ENCODE data around the gene TOX3.

Gene TOX3

DNA sequence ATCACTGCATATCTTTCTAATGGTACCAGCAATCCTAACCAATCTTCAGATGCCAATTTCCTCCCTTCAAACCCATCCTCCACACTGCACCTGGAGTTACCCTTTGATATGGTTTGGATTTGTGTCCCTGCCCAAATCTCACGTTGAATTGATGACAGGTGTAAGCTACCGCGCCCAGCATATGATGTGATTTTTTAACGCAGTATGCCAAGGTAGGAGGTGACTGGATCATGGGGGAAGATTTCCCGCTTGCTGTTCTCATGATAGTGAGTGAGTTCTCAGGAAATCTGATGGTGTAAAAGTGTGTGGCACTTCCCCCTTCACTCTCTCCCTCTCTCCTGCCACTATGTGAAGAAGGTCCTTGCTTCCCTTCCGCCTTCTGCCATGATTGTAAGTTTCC lies 57.0 kb downstream of the TOX3 start:
- no peak for DNase-seq

DNA sequence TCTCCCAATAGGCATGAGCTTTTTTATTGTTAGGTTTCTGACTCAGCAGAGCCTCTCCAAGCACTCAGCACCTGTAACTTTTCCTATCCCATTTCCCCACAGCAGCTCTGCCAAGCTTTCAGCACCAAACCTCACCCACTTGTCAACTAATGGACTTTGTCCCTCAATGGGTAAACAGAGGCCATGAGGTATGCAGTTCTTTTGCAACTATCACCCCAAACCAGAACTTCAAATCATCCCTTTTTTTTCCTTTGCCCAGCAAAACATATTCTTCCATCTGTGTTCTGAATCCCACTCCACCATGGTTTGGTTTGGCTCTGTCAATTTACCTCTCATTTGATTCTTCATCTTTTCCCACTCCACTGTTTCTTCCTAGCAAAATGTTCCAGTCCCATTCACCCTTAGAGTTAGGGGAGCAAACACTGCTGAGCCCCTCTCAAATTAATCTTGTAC lies 58.1 kb downstream of the TOX3 start:
- no peak for DNase-seq

DNA sequence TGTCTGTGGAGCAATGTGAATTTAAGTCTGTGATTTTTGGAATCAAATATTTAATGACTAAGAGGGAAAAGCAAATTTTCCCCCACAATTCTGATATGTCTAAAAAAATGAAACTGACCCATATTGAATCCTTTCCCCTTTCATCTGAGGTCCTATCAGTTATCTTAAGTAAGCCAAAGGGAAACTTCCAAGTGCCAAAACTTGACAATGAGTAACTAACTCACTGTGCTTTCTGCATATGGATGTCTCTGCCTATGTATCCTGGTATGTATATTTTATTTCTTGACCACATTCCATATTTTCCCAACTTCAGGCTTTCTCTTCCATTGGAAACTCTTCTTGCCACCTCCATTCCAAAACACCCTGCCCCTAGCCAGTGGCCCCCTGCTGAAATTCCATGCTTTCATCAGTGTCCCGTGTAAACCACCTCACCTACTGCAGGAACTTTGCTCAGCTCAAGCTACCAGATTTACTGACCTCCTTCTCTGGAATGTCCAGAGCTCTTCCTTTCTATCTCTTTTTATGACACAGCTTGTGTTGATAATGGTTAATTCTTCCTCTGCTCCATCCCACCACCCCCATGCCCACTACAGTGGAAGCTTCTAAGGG lies 59.0 kb downstream of the TOX3 start:
- no peak for DNase-seq

DNA sequence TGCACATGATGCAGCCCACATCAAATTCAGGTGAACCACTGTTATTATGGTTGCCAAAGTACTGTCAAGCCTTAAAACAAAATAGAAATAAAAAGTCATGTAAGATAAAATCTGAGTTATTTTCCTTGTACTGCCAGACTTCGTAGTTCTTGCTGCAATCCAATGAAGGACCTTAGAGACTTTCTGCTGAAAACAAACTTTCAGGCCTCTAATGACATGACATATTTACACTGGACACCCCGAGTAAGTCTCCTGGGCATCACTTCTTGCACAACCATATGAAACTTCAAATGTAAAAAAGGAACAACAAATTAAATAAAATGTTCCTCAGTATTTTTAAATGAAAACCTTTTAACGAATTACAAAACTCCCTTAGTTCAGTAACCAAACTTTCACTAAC lies 66.7 kb downstream of the TOX3 start:
- DNase-seq = no peak

DNA sequence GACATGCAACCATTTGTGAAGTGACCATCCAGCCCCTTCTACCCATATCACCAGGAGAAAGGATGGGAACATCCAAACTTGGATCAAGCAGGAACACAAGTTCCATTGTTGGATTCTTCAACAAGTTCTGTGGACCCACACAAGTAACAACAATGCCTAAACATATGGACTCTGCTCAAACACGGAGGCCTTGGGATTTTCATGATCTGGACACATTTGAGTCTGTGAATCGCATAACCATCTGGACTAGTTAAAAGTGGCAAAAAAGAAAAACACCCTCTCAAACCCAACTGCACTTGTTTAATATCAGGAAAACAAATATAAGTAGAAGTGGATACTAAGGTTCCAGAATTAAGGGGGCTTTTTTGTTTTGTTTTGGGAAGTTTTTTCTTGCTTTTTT lies 70.8 kb downstream of the TOX3 start:
- DNase-seq = no peak

DNA sequence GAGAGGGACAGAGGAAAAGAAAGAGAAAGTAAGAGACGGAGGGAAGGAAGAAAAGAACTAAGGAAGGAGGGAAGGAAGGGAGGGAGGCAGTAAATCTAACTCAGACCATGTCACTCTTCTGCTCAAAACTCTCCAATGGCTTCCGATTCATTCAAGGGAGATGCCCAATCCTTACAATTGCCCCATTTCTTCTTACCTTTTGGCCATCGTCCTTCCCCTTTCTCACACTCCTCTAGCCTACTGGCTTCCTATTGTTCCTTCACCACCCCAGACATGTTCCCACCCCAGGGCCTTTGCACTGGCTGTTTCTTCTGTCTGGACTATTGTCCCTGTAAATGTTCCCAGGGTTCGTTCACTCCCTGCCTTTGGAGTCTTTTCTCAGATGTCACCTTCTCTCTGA lies 72.3 kb downstream of the TOX3 start:
- DNase-seq = no peak

DNA sequence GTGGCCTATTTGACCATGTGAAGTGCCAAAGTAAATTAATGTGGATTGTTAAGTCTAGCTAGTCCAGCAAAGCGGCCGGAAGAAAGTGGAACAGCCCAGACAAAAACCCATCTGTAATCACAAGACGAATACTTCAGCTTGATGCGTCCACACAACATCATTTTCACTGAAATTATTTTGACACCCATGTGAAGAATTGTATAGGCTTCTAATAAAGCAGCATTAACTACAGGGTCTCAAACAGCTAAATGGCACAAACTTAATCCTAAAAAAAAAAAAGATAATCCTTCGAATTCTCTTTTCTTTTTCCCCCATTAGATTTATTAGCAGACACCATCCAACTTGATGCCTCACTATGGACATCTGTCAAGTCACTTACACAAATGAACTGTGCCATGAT lies 73.8 kb downstream of the TOX3 start:
- no peak for DNase-seq

DNA sequence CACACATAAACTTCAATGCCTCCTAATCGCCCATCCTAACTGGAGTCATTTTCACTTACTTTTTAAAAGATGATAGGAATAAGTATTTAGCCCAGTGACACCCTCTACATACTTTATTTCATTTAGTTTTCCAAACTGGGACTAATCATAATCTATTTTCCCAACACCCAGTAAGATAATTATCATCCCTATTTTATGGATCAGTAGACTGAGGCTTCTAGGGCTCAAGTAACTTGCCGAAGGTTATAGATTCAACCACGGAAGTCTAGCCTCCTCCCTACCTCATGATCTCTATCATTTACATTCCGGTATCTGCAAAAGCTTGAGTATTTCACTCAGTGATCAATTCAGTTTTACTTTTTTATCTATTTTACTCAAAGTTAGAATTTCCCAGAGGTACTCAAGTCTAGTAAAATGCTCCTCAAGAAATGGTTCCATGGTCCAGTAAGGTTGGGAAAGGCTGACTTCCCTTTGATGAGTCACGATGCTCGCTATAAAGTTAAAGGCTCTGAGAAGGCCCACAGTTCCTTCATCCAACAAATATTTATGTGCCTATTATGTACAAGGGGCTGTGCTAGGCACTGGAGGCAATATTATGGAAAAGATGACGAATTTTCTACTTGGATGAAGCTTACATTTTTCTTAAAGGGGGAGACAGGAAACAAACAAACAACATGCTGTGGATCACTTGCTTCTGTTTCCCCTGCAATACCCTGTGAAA lies 75.1 kb downstream of the TOX3 start:
- DNase-seq = no peak

DNA sequence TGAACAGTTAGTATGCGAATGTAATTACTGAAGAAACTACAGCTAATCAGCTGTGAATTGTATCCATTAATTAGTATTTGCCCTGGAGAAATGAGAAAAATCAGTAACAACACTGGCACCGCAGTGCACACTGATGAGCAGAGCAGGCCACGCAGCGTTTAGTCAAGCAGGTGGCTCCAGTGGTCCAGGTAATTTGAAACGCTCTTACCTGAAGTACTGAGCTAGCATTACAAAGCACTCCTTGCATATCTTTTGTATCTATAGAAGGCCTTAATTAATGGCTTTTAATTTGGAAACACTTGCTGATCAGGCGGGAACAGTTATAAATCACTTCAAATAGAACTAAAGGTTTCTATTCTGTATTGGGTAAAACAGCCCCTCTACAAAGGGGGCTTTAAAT lies 76.4 kb downstream of the TOX3 start:
- no peak for DNase-seq

DNA sequence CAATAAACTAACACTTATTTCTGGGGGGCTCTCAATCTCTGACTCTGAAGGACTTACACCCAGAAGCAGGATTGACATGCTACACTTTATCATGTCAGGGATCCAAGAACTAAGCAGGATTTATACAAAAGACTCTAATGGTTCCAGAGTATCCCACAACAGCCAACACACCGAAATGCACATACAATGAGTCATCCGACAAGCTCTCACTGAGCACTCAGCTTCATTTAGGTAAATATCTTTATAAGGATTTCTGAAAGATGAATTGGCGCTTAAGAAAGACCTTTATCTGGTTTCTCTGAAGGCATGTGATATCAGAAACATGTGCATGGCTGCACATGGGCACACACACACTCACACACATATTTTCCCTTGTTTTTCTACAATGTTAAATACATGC lies 77.2 kb downstream of the TOX3 start:
- no peak for DNase-seq

DNA sequence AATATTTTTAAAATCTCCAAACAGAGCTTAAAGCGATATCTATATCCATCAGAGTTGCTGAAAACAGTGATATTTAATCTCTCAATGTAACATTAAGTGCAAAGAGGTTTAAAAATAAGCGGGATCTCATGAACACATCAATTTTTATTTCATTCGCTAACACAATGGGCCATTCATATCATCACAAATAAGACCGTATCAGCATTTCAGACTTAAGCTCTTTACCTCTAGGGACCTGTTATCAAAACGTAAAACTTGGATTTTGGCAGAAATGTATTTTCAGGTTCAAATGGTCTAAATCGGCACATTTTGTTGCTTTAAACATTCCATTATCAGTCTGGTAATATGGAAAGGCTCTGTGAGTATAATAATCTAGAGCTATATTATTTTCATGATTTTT lies 77.9 kb downstream of the TOX3 start:
- no peak for DNase-seq

DNA sequence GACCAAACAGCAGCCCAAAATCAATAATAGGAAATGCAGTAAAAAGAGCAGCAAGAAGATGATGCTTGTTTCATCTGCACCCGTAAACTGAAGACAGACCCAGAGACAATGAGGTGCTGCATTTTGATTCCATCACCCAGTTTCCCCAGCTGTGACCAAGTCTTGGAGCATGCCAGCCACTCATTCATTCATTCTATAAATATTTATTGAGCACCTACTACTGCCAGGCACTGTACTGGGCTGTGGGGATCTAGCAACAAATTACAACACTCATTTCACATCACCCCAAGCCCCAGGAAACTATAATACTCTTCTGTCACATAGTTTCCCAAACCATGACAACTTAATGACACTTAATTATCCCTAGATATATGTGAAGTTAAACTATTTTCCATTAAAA lies 79.2 kb downstream of the TOX3 start:
- DNase-seq = no peak

DNA sequence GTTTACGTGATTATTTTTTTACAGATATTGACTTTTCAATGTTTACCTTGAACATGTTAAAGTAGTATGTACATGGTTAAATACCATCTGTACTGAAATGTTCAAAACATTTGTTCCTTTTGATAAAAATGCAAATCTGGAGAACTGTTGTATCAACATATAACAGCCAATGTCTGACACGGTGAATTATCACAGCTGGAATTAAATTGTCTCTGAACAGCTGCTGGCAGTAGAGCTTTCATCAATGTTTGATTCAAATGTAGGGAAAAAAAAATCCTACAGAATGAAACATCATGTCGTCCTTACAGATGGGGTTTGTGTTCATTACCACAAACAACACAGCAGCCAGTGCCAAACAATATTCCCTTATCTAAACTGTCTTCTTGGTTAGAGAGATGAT lies 79.9 kb downstream of the TOX3 start:
- no peak for DNase-seq

DNA sequence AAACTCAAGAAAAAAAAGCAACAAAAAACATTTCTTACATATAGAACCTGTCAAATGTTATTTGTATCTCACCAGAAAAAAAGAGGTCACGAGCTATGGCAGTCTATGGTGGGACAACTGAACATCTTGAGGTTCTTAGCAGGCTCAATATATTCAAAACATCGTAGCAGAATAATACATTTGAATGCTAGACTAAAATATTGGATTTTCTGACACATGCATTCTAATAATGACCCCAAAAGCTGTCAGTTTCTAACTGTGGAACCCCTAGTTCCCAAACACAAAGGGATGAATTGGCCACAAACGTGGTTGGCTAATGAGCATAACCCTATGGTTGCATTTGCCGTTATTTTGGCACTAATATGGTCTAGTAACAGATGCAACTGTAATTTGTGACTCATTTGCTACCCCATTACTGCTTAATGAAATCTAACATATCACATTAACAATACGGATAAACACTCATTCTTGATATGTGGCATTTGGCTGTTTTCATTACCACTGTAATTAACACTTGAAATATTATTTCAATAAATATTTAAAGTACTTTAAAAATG lies 81.2 kb downstream of the TOX3 start:
- no peak for DNase-seq

DNA sequence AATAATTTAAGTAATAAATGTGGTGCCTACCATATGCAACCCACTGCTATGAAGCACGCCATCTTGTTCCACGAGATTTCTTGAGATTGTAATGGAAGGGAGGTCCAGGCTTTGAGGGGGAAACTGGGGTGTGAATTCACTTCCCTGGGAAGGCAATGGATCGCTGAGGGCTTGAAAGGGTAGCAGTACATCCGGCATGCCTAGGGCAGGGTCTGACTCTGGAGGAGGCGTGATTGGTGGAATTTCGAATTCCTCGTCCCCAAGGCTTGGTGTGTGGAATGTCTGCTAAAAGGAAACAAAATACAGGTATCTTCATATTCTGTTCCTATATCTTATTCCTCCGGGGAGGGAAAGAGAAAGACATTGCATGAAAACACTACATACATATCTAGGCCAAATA lies 83.0 kb downstream of the TOX3 start:
- DNase-seq = no peak

DNA sequence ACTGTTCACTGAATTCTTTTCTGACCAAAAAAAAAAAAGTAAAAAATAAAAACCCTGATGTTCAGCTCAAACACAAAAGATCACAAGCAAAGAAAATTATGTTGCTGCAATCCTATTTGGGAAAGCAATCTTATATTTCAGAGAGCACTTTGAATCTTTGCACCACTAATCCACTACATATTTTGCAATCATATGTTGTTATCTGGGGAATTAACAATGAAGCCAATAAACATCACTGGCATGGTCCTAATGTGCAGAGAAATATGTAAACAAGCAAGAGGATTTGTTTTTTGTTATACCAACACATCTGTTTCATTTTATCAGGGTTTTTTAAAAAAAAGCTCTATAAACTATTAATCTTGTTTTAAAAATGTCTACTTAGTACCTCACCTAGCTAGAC lies 84.1 kb downstream of the TOX3 start:
- DNase-seq = no peak

DNA sequence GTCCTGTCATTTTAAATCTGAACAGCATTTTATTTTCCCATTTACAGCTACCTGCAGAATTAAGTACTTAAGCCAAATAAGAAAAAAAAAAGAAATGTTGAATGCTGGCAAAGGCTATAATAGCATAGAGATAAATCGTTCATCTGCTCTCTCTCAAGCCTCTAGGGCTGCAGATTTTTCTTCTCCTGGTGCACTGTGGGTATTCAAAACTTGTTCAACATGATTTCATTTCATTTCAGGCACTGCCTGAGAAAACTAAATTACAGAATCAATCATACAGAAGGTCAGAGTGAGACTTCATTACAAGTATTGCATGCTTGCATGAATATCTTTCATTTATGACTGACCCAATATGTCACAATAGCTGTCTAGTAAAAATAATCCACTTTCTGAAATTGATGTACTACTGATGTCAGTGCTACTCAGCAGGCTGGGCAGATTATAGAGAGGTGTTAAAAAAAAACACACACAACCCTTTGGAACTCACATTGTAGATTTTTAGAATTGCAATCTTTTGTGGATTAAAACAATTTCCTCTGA lies 86.2 kb downstream of the TOX3 start:
- DNase-seq = no peak

DNA sequence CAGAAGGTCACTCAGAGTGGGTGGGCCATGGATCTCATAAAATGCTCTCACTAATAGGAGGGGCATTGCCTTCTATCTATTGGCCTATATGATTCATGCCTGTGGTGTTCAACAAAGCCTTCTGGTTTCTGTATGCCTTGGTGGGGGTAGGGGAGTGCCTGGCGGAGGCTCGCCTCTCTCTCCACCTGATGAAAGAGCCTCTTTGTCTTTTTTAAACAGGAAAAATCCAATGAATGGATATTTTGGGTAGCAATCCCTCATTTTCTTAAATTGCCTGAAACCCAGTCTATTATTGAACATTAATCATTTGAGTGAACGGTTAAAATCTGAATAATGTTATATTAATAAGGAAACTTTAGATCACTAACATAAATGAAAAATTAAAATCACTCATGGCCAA lies 90.6 kb downstream of the TOX3 start:
- DNase-seq = no peak

DNA sequence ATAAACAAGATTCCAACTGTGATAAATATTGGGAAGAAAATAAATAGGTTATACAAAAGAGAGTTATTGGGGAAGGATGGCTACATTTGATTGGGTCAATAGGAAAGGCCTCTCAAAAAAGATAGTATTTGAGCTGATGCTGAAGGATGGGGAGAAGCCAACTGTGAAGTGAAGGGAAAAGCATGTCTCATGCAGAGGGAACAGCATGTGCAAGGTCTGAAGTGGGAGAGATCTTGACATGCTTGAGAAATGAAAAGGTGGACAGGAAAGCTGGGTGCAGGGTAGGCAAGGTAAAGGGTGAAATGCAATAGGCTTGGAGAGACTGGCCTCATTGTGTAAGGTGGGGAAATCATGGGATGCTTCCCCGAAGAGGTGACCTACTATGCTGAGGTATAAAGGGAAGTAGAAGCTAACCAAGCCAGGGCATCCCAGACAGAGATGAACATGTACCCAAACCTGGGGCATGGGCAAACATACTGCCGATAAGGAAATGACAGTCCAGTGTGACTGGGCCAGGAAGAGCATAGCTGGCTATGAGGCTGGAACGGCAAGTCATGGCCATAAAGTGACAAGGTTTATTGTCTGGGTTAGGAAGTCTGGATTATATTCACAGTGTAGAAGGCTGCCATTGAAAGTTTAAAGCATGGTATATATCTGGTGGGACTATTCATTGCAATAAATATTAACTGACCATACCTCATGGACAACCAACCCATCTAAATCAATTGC lies 91.2 kb downstream of the TOX3 start:
- DNase-seq = no peak

DNA sequence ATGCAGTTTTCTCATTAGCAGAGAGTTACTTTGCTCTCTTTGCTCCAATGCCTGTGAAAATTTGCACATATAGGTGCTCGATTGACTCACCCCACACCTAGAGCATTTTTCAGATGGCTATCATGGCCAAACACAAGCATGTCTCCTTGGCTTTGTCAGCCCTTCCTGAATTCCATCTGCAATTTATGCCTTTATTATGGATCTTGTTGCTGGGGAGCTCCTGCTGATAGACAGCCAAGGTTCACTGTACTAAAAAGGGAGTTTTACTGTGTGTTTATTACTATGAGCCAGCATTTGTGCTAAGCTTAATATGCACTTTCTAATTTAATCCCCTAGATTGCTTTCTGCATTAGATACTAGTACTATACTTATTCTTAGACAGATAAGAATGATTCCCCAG lies 93.3 kb downstream of the TOX3 start:
- DNase-seq = no peak

DNA sequence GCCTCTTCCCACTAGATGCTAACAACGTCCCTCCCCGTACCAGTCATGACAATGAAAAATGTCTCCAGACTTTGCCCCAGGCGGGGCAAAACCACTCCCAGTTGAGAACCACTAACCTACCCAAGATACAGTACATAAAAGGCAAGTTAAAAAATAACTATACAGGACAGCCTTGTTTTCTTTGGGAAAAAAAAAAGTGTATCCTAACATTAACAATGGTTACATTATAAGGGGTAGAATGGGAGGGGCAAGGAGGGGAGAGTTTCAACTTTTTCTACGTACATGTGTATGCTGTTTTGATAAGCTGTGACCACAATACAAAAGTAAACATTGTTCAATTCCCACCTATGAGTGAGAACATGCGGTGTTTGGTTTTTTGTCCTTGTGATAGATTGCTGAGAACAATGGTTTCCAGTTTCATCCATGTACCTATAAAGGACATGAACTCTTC lies 94.9 kb downstream of the TOX3 start:
- DNase-seq = no peak

DNA sequence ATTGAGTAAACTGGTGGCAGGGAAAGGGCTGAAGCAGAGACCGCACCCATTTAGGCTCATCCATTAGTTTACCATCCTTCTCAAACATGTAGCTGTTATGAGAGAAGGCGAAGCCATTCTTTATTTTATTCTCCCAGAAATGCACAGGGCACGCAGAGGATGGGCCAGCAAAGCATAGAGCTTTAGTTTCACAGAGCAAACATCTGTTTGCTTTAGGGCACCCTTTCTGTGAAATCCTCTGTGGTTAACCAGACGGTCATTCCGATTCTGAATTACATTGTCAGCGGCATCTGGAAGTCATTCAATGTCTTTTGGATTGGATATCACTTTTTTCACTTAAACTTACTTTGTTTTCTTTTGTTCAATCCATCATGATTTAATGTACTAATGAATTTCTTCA lies 96.0 kb downstream of the TOX3 start:
- DNase-seq = no peak

DNA sequence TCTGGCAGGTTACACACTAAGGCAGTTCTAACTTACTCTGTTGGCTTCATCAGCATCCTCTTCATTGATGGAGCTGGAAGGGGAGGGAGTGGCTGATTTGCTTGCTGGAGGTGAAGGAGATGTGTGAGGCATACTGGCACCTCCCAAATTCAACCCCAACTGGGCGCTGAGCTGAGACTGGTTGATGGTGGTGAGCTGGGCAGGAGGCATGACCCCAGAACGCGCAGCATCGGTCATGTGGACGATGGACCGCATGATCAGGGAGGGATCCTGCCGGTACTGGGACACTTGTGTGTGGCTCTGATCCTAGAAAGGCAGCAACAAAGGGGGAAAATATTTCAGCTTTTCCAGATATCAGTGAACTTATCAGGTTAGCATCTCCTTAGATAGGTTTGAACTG lies 96.7 kb downstream of the TOX3 start:
- DNase-seq = no peak

DNA sequence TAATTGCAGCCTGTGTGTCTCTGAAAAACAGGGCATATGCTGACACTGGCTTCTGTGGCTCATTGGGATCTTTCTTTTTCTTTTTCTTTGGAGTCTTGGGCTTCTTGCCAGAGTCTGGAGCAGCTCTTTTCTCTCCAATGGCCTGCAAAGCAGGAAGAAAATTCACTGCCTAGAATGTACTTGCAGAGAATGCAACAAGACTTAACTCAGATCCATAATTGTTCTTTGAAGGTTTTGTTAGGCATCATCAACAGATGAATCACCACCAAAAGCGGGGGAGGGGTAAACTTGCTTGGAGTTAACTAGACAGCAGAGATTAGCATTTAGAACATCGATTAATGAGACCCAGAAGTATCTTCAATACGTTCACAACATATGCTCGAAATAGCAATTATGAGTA lies 100.9 kb downstream of the TOX3 start:
- DNase-seq = no peak

Data from stimulated activated naive CD4-positive, alpha-beta T cell (primary cell).